ENCODE results near the gene ZNFX1.

DNA sequence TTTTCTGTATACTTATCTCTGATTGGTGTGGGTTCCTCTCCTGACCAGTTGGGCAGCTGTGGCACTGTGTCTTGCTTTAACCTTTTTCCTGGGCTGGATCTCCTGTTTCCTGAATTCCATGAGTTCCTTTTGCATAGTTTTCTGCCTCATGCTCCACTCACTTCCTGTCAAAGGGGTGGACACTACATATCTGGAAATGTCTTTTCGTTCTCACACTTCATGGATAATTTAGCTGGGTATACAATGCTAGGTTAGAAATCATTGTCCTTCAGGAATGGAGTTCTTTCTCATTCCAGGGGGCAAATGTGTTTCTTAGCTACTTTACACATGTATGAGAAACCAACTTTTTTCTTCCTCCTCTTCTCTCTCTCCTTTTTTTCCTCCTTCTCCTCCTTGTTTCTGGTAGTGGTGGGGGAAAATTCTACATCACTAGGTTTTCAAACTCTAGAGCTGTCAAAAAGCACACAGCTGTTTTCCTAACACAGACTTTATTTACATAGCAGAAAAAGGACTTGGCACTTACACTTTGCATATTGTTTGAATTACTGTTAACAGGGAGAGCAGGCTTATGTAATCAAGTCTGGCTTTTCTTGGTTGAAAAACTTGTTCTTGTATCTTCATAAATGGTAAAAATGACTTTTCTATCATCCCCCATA is 67.6 kb downstream of the ZNFX1 start:
- TF ChIP-seq SIN3A (IDR thresholded peaks at IDR 0.05; ENCODE audit: borderline replicate concordance, insufficient read depth, low read length) (no peak), POLR2AphosphoS5 (IDR thresholded peaks at IDR 0.05; ENCODE audit: low read depth, low read length) (no peak)
- TF ChIP-seq, protein P1, sequence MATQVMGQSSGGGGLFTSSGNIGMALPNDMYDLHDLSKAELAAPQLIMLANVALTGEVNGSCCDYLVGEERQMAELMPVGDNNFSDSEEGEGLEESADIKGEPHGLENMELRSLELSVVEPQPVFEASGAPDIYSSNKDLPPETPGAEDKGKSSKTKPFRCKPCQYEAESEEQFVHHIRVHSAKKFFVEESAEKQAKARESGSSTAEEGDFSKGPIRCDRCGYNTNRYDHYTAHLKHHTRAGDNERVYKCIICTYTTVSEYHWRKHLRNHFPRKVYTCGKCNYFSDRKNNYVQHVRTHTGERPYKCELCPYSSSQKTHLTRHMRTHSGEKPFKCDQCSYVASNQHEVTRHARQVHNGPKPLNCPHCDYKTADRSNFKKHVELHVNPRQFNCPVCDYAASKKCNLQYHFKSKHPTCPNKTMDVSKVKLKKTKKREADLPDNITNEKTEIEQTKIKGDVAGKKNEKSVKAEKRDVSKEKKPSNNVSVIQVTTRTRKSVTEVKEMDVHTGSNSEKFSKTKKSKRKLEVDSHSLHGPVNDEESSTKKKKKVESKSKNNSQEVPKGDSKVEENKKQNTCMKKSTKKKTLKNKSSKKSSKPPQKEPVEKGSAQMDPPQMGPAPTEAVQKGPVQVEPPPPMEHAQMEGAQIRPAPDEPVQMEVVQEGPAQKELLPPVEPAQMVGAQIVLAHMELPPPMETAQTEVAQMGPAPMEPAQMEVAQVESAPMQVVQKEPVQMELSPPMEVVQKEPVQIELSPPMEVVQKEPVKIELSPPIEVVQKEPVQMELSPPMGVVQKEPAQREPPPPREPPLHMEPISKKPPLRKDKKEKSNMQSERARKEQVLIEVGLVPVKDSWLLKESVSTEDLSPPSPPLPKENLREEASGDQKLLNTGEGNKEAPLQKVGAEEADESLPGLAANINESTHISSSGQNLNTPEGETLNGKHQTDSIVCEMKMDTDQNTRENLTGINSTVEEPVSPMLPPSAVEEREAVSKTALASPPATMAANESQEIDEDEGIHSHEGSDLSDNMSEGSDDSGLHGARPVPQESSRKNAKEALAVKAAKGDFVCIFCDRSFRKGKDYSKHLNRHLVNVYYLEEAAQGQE (IDR thresholded peaks at IDR 0.05; ENCODE audit: insufficient read depth in 1 of 2, low read depth in 2 of 2, low read length in 2 of 2), result no peak

All from PFSK-1 (cell line).